ENCODE data around the gene GIPC2. TPM values are rescaled to one million over a fixed set of nuclear protein-coding genes. Genes with fewer than 3 reads are reported as not detected.
A peak's percentile ranks its signal among the peaks of the same experiment; 100 is the strongest.
"Not testable (repeated sequence)": the region's sequence is repeated elsewhere in the genome, so short reads cannot be mapped to it uniquely, and the experiment has no call there.

The GIPC2 gene
- total RNA-seq, 2 donors from 2014 or later, result 30.5 to 32.4 TPM

GRCh38 chr1:78055565-78056132 lies 9.9 kb downstream of the GIPC2 start:
- ATAC-seq, result peak; percentile 87
- intact Hi-C loops (cut with DNase I, micrococcal nuclease), result no loop called here
- no peak for DNase-seq

DNA sequence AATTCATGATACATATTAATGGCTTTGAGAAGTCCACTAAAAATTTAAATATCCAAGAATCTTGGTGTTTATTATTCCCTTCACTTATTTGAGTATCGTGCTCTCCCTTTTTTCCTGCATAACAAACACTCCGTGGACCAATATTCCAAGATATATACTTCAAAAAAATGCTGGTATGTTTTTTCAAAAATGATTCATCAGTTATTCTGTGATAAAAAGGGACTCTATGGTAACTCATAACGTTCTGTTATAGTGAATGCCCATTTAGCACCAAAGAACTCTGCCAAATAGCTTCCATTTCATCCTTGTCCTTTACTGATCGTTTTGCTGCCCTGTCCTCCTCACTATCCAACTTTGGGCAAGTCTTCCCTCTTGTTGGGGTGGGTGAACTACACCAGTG lies 12.9 kb downstream of the GIPC2 start:
- DNase-seq (no peak), ATAC-seq (no peak)
- intact Hi-C loops (cut with DNase I, micrococcal nuclease), result no loop called here

DNA sequence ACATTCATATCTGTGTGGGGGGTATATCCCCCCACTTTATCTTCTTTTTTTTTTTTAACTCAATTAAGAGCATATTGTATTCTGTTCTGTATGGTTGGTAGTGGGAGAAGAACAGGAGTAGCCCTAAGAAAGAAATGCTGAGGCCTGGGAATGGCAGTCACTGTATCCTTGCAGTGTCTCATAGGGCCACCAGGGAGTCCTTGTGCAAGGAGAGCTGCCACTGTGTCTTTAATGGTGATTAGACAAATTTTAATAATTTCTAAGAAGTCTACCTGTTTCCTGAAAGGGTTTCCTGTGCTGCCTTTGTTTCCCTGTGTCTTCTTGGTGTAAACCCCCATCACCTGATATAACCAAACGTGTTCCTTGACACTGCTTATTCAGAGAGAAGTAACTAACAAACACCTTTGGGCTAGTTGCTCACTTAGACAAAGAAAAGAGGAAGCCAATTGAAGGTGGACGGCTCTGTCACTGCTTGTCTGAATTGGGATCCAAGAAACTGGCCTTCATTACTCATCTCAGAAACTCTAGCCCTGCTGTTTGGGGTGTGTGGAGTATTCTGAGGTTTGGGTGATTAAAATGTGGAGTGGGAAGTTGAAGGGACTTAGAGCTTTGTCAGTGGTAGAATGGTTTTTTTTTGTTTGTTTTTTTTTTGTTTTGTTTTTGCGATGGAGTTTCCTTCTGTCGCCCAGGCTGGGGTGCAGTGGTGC lies 15.2 kb downstream of the GIPC2 start:
- ATAC-seq (no peak), DNase-seq (no peak)
- intact Hi-C loops (cut with DNase I, micrococcal nuclease), result no loop called here

DNA sequence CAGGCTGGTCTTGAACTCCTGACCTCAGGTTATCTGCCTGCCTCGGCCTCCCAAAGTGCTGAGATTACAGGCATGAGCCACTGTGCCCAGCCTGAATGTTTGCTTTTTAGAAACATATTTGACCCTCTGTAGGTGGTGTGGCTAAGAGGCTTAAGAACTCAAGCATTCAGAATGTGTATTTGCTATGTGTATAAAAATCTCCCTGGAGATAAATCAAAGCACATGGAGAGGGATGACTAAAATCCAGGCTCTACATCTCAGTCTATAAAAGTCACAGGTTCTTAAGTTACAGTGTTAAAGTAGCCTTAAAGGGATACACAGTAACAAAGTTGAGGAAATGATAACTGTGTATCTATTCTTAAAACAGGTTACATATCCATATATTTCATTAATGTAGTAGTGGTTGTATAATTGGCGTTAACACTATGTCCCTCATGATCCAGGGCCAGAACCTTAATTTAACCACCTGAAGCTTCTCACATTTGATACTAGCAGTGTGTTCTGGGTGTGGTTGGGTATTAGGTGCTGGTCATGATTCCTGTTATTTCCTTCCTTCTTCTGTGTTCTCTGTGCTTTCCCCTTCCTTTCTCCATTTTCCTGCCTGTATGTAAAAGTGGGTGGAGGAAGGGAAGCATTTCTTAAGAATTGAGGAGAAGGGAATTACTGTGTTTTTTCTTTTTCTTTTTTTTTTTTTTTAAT lies 16.2 kb downstream of the GIPC2 start:
- no peak for DNase-seq
- intact Hi-C loops (cut with DNase I, micrococcal nuclease), result no loop called here
- peak; percentile 37 for ATAC-seq

- DNase-seq; intact Hi-C loops (cut with DNase I, micrococcal nuclease): not testable (repeated sequence)
- peak; percentile 85 for ATAC-seq
Measured at GRCh38 chr1:78064886-78065285, 19.1 kb downstream of the GIPC2 start.

DNA sequence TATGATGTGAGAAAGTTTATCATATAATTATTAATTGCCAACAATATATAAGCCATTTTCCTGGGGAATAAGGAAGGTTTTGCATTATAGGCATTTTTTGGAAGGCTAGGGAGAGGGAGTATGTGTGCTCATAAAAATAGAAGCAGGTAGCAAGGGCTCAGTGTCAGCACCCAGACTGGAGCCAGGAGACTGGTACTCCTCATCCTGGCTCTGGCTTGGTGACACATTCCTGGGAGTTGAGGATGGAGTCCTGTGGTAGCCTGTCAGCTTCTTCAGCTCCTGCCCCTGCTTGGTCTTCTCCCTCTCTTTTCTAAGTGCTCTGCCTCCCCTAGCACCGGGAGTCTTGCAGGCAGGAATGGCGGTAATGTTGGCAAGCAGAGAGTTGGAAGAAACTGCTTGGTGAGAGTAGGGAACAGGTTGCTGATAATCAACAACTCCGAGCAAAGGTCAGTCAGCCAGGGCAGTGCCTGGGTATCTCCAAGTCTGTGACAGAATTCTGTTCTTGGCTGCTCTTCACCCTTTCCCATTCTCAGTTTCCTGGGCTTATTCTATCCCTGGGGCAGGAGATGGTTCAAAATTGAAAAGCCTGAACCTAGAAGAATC lies 23.0 kb downstream of the GIPC2 start:
- DNase-seq, result peak in 1 of 2 donors; percentile 16
- peak; percentile 77 for ATAC-seq
- intact Hi-C loops (cut with DNase I, micrococcal nuclease), result no loop called here

- DNase-seq (no peak), ATAC-seq (no peak)
- intact Hi-C loops (cut with DNase I, micrococcal nuclease), result no loop called here
Measured at GRCh38 chr1:78069784-78070183, 24.0 kb downstream of the GIPC2 start.

- DNase-seq, result no peak
- intact Hi-C loops (cut with DNase I, micrococcal nuclease), result no loop called here
- no peak for ATAC-seq
Measured at GRCh38 chr1:78070210-78070609, 24.4 kb downstream of the GIPC2 start.

DNA sequence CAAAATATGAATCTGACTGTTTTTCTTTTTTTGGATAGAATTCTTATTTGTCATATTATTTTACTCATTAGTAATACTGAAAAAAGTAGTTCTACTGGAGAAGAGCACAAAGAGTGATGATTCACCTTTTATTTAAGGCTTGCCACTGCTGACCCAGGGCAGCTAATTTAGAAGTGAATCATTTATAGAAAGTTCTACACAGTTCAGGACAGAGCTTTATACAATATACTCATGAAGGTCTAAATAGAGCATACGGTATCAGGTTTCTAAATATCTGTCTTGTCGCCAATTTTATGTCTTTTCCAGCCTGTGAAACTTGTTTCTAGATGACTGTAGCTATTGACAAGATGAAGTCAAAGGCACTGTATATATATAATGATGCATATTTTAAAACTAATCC lies 25.0 kb downstream of the GIPC2 start:
- DNase-seq (no peak), ATAC-seq (peak; percentile 74)
- intact Hi-C loops (cut with DNase I, micrococcal nuclease), result no loop called here

DNA sequence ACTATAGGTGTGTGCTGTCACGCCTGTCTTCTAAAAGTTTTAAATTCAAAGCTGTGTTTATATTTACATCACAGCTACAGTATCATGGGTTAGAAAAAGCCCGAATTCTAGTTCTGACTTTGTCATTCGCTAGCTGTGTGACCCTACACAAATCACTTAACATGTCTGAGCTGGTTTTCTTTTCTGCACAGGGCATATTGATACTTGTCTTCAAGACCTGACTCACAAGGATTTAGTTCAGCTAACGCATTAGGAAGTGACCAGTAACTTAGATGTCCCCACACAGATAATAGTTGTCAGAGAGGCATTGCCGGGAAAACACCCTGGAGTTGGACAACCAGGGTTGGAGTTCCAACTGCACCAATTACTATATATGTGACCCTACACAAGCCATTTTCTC lies 25.9 kb downstream of the GIPC2 start:
- intact Hi-C loops (cut with DNase I, micrococcal nuclease), result no loop called here

GRCh38 chr1:78072216-78072615 lies 26.4 kb downstream of the GIPC2 start:
- intact Hi-C loops (cut with DNase I, micrococcal nuclease), result no loop called here
- DNase-seq (no peak), ATAC-seq (no peak)

More for the DNA sequence above, 25.9 kb downstream of the GIPC2 start:
- DNase-seq (no peak), ATAC-seq (no peak)

DNA sequence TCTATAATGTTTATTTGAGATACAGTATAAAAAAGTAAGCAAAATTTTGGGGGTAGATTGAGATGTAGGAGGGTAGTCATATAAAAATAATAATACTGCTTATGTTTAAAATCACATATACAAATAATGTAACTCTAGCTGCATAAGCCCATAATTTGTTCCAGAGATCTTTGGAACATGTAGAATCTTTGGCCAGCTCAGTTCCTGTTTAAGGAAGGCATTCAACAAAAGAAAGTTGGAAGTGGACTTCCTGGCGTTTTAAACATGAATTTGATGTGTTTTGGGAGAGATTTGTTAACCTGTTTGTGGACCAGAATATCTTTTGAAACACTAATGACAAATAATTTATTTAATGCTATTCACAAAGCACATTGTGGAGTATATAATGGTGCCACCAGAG lies 27.7 kb downstream of the GIPC2 start:
- no peak for ATAC-seq
- intact Hi-C loops (cut with DNase I, micrococcal nuclease), result no loop called here
- no peak for DNase-seq

DNA sequence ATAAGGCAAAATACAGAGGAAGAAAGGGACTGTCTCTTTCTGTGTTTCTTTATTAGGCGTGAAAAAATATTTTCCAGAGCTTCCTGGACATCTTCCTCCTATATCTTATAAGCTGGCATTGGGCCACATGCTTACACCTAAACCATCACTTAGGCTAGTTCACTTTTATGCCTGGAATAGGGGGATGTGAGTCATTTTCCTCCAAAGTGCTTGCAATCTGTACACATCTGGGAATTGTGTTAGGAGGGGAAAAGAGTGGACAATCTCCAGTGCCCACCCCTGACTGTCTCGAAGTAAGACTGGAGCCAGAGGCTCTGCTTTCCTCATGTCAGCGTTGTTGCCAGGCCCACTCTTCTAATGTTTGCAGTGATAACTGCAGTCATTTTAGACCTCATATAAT lies 29.9 kb downstream of the GIPC2 start:
- intact Hi-C loops (cut with DNase I, micrococcal nuclease), result no loop called here
- ATAC-seq (no peak), DNase-seq (no peak)

DNA sequence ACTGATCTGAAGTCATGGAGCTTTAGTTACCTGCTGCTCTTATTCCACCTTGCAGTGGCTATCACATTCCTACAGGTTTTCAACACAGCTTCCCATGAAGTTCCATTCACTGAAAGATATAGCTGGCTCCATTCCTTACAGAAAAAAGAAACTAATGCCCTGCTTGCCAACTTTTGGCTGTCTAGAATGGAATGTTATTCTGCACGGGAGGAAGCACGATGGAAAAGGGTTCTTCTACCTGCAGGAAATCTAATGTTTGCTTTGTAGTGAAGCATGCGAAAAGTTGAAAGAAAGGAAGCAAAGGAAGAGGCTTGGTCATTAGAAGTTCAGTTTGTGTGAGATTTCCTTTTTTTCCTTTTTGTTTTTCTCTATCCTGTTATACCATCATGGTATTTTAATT lies 32.6 kb downstream of the GIPC2 start:
- no peak for DNase-seq
- intact Hi-C loops (cut with DNase I, micrococcal nuclease), result no loop called here
- no peak for ATAC-seq

DNA sequence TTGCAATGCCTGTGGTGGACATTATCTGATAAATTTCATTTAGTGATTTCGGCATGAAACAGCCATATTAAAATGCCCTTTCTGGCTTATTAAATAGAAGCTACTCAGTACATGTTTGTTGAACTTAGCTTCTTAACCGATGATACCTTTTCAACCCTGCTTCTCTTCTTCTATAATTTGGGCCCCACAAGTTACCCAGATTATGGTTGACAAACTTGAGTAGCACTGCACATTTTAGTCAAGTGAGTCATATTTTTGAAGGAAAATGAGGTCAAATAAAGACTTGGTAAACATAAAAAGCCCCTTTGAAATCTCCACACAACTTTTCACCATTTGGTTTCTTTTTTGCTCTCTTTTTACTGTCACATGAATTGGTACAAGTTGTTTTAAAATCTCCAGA lies 33.8 kb downstream of the GIPC2 start:
- intact Hi-C loops (cut with DNase I, micrococcal nuclease), result no loop called here
- ATAC-seq, result no peak
- DNase-seq, result no peak

DNA sequence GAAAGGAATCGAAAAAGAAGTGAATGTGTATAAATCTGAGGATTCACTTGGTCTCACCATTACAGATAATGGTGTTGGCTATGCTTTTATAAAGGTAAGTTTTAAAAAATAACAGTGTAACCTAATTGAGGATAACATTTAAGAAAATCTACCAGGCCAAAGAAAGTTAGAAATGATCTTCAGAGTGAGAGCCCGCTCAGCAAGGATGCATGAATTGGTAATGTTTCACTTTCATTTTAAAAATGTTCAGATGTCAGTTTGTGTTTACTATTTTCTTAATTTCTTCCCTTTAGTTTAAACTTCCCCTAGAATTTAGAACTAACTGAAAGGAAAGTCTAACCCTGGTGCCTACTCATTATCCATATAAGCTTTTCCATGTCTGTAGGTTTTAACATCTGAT lies 35.0 kb downstream of the GIPC2 start:
- intact Hi-C loops (cut with DNase I, micrococcal nuclease), result no loop called here
- DNase-seq, result no peak
- no peak for ATAC-seq

- intact Hi-C loops (cut with DNase I, micrococcal nuclease), result no loop called here
- ATAC-seq (no peak), DNase-seq (no peak)
Measured at GRCh38 chr1:78081980-78082860, 36.5 kb downstream of the GIPC2 start.

GRCh38 chr1:78084639-78085038 lies 38.9 kb downstream of the GIPC2 start:
- DNase-seq; ATAC-seq; intact Hi-C loops (cut with DNase I, micrococcal nuclease): not testable (repeated sequence)

DNA sequence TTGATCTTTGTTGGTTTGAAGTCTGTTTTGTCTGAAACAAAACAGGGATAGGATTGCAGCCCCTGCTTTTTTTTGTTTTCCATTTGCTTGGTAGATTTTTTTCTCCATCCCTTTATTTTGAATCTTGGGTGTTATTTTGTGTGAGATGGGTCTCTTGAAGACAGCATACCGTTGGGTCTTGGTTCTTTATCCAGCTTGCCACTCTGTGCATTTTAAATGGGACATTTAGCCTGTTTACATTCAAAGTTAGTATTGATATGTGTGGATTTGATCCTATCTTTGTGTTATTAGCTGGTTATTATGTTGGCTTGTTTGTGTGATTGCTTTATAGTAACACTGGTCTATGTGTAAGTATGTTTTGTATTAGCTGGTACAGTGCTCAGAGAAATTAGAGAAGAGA lies 40.9 kb downstream of the GIPC2 start:
- ATAC-seq (no peak), DNase-seq (no peak)
- intact Hi-C loops (cut with DNase I, micrococcal nuclease), result no loop called here

Data from left colon (tissue), 2 donors.